GM18868 (cell line): ENCODE measurements around the gene OR6C6.
"Not testable (repeated sequence)": the region's sequence is repeated elsewhere in the genome, so short reads cannot be mapped to it uniquely, and the experiment has no call there.

ENCODE experiments used
- ATAC-seq: cut with Tn5 transposase; IDR thresholded peaks from one replicate; pipeline ENCODE4 v1.9.1; 2021; ENCODE audit warnings: mild to moderate bottlenecking, moderate library complexity; ENCODE audit not compliant: unreplicated experiment

The OR6C6 gene

DNA sequence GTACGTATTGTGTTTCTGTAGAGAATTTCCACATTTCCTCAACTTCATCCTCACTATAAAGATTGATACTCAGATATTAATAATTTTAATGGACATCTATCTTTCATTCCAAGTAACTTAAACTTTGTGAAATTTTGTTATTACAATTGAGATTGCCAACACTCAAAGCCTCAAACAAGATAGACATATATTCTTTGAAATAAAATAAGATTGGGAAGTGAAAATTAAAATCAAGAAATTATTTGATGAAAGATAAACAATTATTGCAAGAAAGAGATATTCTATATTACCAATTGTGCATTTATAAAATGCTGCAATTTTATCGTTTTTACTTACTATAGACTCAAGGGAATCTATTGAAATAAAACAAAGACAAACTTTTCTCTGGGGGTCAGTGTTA, at the start of gene OR6C6:
TSS of gene OR6C6 (minus strand) at position 101 of the 400 bp plus-strand sequence. CDS start 1,337 bp downstream, outside the sequence.
- ATAC-seq, result no peak

DNA sequence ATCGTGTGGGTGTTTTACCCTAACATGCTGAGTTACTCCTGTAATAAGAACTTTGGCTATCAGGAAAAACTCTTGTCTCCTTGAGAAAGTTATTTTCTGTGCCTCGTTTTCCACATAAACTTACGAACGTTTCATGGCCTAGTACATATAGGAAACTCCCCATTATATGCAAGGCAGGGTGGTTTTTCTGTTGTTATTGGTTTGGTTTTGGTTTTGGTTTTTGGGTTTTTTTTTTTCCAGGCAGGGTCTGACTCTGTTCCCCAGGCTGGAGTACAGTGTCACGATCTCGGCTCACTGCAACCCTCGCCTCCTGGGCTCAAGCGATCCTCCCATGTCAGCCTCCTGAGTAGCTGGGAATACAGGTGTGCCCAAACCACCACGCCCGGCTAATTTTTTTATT, 39.6 kb upstream of the OR6C6 start:
- no peak for ATAC-seq

DNA sequence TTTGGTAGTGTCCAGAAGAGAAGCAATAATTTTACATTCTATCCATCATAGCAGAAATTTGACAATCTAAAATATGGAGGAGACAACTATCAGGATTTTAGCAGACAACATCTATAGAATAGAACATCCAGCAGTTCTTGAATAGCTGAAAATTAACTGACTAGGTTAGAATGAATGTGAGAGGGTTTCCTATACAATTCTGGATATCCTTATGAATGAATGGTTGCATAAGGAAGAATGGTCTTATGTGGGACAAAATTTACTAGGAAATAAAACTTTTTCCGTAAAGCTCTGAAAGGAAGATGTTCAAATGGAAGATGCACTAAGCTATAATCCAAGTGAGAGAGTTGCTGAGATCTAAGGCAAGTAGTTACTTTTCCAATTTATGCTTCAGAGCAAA, 34.1 kb upstream of the OR6C6 start, which contains the start of gene OR6C3:
TSS of gene OR6C3 (plus strand) at position 301 of the 400 bp plus-strand sequence. CDS start 955 bp downstream, outside the sequence.
- no peak for ATAC-seq

DNA sequence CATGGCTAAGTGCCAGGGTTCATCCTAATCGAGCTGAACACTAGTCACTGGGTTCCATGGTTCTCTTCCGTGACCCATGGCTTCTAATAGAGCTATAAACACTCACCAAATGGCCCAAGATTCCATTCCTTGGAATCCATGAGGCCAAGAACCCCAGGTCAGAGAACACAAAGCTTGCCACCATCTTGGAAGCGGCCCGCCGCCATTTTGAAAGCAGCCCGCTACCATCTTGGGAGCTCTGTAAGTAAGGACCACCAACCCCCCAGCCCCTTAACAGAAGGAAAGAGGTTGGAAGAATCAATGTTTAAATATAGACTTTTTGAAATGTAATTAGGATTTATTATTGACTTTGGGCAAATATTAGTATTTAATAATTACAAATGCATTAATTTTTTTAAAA, 29.4 kb upstream of the OR6C6 start:
- ATAC-seq, result not testable (repeated sequence)

DNA sequence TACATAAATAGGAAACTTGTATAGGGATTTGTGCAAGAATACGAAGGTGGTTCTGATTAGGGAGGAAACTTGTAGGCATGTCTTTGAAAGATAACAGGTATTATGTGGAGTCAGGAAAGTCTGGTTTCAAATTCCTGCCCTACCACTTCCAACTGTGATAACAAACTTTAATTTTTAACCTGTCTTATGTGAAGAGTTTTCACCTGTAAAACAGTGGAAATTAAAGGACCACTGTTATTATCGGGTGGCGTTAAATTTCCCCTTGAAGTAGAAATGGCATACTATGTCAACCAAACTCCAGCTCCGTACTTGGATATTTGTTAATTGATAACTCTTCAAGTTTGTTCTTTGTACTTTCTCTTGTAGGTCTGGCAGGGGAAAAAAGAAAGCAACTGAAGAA, 23.8 kb upstream of the OR6C6 start:
- ATAC-seq, result no peak

DNA sequence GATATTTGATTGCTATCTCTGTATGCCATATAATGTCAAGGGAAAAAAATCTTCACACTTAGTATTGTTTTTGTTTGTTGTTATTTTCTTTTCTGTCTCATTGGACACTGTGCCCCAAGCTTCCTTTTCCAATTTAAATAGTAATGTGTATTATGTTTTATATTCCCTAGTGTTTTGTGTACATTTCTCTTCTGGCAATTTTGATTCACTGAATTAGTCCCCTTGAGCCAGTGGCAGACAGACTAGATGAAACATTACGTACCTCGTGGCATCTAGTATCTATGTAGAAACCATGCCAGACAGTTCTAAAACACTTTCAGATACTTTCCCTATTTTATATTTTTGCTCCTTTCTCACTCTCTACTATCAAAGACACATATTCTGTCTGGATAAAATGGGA, 17.7 kb upstream of the OR6C6 start, which contains the start of gene OR6C1:
TSS of gene OR6C1 (plus strand) at position 301 of the 400 bp plus-strand sequence. CDS start 6,257 bp downstream, outside the sequence.
- no peak for ATAC-seq

DNA sequence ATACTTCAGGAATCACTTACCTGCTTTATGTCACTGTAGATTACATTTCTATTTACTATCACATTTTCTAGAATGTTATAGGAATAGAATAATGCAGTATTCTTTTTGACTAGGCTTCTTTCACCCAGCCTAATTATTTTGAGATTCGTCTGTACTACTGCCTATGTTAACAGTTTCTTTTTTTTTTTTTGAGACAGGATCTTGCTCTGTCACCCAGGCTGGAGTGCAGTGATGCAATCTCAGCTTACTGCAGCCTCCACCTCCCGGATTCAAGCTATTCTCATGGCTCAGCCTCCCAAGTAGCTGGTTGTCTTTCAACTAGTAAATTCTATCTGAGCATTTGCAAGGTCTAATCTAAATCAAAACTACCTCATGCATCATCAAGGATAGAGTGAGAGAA, 6.4 kb downstream of the OR6C6 start:
- no peak for ATAC-seq

DNA sequence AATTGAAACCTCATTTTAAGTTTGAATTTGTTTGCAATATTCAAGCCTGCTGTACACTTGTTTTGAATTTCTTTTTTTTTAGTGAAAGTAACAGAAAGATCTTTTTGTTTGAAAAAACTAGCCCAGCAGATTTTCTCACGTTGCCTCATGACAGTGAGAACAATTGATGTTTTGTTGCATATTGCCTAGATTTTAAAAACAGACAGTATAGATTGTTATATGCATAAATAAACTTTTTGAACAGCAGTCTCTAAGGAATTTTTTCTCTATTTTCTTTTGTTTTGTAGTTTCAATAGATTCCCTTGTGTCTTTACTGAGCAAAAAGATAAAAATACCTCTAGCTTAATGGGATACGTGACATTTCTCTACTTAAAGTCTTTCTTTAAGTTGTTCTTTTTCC, 15.4 kb downstream of the OR6C6 start:
- ATAC-seq, result no peak

DNA sequence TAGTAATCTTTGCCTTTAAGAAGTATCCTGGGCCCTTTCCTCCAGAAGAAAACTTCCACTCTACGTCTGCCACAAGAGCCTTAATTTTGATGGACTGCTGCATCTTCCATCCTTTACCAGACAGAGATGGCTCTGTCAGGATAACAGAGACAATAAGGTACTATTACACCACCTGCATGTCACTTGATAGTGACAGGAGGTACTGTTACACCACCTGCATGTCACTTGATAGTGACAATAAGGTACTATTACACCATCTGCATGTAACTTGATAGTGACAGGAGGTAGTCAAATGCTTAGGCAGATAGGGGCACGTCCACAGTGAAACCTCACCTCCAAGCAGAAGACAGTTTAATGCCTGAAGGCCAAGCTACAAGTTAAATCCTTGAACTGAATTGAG, 38.1 kb downstream of the OR6C6 start:
- ATAC-seq, result no peak

DNA sequence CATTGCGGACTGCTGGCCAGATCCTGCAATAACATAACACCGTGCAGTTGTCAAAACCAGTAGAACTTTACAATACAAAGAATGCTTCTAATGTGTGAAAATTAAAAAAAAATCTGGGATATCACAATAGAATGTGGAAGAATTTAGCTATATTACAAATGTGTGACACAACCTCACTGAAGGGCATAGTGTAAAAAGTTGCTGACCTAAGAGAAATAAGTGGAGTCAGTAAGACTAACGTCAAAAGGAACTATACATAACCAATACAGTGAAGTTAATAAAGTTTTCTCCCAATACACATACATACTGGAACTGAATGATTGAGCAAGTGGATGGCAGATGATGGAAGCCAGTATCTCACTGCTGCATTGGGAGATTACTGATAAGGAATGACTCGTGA, 39.5 kb downstream of the OR6C6 start:
- no peak for ATAC-seq

DNA sequence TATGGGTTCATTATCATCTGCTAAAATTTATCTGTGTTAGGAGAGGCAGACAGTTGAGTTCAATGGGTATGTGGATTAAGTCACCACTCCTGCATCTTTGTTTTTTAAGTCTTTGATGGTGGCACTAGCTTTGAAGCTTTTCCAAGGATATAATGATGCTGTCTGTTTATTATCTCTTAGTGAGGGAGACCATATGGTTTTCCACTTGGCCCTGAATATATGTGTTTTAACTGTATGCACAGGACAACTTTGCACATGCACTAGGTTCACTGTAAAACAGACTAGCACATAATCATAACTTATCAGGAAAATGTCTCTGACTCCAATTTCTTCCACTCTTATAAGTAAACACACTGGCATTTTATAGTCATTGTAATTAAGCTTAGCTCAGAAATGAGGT, 43.1 kb downstream of the OR6C6 start:
- no peak for ATAC-seq

DNA sequence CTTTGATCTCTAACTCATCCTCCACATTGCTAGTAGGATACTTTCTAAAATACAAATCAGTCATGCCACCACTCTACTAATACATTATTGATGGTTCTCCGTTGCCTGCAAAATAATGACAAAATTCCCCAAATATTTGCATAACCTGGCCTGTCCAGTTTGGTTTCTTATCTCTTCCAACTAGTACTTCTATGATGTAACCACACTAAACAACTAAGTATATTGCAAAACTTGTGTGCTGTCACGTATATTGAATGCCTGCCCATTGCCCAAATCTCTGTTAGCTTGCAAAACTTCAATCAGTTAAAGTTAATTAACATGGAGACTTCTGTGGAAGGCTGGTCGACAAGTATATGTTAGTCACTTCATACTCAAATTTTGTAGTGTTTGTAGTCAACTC, 45.4 kb downstream of the OR6C6 start:
- no peak for ATAC-seq

DNA sequence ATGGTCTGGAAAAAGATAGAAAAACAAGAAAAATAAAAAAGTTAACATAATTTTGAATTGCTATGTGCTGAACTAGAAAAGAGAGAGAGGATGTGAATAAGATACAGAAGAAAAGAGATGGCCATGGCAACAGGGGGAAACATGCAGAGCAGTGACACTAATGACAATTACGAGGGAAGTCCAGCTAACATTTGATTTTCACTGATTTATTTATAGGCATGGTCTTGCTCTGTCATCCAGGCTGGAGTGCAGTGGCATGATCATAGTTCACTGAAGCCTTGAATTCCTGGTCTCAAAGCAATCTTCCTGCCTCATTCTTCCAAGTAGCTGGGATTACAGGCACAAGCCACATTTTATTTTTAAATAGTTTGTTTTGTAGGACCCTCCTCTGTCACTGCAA, 50.2 kb downstream of the OR6C6 start:
- ATAC-seq, result no peak

DNA sequence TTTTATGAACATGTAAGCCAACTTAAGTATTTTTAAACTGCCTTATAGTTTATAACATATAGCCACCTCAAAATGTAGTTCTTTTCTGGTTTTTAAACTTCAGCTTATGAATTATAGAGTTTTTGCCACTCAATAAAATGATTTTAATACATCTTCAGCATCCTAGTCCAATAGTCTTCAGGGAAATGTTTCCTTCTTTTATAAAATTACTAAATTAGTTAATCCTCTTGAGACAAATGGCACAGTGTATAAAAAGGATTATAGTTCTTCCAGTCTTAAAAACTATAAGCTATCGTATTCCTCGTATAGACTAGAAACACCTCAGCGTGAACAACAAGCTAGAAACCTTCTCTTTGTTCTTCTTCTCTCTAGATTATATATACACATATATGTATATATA, 52.1 kb downstream of the OR6C6 start, which contains the start of gene OR6C74:
TSS of gene OR6C74 (plus strand) at position 301 of the 400 bp plus-strand sequence. CDS start 2,679 bp downstream, outside the sequence.
- no peak for ATAC-seq
